Measurements from ENCODE around the gene SORCS2.

GRCh38 chr4:7425124-7425523 is 232.8 kb downstream of the SORCS2 start:
- TF ChIP-seq CTCF (optimal IDR thresholded peaks at IDR 0.05 in 1 of 3, IDR thresholded peaks at IDR 0.05 in 1 of 3, conservative IDR thresholded peaks at IDR 0.05 in 1 of 3; ENCODE audit: extremely low read depth in 1 of 3, insufficient read depth in 2 of 3, low read length in 3 of 3), result no peak
- TF ChIP-seq EZH2 (IDR thresholded peaks at IDR 0.05; ENCODE audit: low read length), result no peak

All from keratinocyte (primary cell).